ENCODE data around the gene LAMC2.

The LAMC2 gene

DNA sequence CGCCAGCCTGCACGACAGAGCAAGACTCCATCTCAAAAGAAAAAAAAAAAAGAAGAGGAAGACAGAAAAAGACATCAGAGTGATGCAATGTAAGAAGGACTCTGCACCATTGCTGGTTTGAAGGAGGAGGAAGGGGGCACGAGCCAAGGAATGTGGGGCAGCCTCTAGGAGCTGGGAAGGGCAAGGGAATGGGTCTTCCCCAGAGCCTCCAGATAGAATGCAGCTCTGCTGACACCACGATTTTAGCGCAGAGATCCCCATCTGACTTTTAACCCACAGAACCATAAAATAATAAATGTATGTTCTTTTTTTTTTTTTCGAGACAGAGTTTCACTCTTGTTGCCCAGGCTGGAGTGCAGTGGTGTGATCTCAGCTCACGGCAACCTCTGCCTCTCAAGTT, 33.9 kb upstream of the LAMC2 start:
- TF ChIP-seq, protein P1, sequence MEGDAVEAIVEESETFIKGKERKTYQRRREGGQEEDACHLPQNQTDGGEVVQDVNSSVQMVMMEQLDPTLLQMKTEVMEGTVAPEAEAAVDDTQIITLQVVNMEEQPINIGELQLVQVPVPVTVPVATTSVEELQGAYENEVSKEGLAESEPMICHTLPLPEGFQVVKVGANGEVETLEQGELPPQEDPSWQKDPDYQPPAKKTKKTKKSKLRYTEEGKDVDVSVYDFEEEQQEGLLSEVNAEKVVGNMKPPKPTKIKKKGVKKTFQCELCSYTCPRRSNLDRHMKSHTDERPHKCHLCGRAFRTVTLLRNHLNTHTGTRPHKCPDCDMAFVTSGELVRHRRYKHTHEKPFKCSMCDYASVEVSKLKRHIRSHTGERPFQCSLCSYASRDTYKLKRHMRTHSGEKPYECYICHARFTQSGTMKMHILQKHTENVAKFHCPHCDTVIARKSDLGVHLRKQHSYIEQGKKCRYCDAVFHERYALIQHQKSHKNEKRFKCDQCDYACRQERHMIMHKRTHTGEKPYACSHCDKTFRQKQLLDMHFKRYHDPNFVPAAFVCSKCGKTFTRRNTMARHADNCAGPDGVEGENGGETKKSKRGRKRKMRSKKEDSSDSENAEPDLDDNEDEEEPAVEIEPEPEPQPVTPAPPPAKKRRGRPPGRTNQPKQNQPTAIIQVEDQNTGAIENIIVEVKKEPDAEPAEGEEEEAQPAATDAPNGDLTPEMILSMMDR (IDR thresholded peaks at IDR 0.05; ENCODE audit: low read depth, low read length, missing control alignments) = no peak
- no peak for DNase-seq (ENCODE audit: low read depth)
- no peak overlapping the region for H3K4me3 ChIP-seq (ENCODE audit: low read depth, low read length)

DNA sequence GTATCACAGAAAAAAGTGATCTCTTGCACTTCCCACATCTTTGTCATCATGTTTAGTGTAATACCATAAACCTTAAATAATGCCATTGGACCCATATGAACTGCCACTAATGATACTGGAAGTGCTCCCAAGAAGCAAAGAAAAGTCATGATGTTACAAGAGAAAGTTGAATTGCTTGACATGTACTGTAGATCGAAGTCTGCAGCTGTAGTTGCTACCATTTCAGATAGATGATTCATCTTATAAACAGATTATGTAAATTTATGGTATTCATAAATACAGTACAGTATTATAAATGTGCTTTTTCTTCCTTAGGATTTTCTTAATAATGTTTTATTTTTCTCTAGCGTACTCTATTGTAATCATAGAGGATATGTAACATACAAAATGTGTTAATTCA, 30.1 kb upstream of the LAMC2 start:
- H3K4me3 ChIP-seq (ENCODE audit: low read depth, low read length) = no peak overlapping the region
- no peak for DNase-seq (ENCODE audit: low read depth)
- TF ChIP-seq, protein P1 (IDR thresholded peaks at IDR 0.05; ENCODE audit: low read depth, low read length, missing control alignments) = no peak

DNA sequence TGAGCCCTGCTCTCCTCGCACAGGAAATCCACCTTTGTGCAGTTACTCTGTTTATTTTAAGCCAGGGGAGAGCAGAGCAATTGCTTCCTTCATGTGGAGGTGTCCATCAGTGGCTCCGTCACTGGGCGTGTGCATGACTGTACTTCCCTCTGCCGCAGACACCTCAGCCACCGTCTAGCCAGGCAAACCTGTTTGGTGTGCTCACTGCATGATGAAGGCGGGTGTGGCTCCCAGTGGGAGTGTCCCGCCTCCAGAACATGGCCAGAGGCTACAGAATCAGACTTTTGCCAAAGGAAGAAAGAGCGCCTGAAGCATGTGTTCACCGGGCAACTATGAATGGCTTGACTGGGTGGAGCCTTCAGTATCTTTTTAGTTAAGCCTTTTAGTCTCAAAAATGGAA, 26.1 kb upstream of the LAMC2 start:
- TF ChIP-seq, protein P1 (IDR thresholded peaks at IDR 0.05; ENCODE audit: low read depth, low read length, missing control alignments) = no peak
- H3K4me3 ChIP-seq (ENCODE audit: low read depth, low read length) = no peak overlapping the region
- no peak for DNase-seq (ENCODE audit: low read depth)

DNA sequence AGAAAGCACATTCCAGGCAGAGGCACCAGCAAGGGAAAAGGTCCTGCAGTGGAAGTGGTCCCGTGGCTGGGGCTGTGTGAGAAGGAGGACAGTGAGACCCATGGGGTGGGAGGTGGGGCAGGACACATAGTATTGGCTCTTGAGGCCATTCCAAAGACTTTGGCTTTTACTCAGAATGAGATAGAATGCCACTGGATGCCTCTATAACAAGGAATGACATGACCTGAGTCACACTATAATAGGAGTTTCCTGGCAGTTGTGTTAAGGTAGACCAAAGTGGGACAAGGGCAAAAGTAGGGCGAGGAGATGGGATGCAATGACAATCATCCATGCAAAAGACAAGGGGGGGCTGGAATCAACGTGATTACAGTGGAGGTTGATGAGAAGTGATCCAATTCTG, 24.7 kb upstream of the LAMC2 start:
- H3K4me3 ChIP-seq (ENCODE audit: low read depth, low read length) = no peak overlapping the region
- DNase-seq (ENCODE audit: low read depth) = no peak
- TF ChIP-seq, protein P1 (IDR thresholded peaks at IDR 0.05; ENCODE audit: low read depth, low read length, missing control alignments) = no peak

DNA sequence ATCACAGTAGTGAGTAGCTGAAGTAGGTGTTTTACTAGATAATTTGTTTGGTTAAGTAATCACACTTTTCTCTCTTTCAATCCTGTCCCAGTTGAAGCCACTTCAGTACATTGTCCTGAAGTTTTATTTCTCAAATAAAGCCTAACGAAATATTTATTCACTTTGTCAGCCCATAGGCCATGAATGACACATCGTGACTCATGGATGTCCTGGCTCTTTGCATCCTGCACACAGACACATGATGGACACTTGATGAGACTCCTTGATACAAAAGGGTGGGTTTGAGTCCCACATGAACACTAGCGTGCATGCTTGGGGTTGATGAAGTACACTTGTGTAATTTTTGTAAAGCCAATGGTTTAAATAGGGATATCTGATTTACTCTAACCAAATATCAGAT, 22.7 kb upstream of the LAMC2 start:
- no peak overlapping the region for H3K4me3 ChIP-seq (ENCODE audit: low read depth, low read length)
- DNase-seq (ENCODE audit: low read depth) = no peak
- TF ChIP-seq, protein P1 (IDR thresholded peaks at IDR 0.05; ENCODE audit: low read depth, low read length, missing control alignments) = no peak

DNA sequence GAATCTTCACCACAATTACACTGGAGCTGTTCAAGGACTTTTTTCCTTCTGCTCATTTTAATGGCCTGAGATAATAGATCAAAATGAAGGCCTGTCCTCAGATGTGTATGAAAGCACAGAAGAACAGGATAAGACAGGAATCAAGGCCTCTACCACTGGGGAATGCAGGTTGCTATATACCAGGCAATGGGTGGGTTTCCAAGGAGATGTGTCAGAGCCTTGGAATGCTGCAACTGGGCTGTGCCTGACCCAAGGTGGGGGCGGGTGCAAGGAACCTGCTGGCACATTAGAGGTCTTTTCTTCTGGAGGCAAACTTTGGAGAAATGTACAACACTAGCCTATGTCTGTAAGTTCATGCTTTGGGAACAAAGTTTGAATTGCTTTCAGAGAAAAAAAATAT, 21.7 kb upstream of the LAMC2 start:
- TF ChIP-seq, protein P1 (IDR thresholded peaks at IDR 0.05; ENCODE audit: low read depth, low read length, missing control alignments) = no peak
- no peak overlapping the region for H3K4me3 ChIP-seq (ENCODE audit: low read depth, low read length)
- no peak for DNase-seq (ENCODE audit: low read depth)

DNA sequence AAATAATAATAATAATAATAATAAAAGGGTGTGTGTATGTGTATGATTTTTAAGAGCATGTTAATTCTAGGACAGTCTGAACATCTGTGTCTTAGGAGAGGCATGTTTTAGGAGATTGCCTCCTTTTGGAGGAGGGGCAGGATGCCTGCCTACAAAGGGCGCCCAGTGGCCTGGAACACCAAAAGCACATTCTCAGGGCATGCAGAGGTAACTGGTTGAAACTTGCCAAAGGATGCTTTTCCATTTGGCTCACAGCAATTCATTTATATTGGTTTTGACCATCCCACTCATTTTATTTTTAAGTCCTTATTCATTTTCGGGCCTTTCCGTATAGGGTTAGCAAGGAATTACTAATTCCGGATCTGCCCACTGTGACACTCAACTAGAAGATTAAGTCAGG, 21.1 kb upstream of the LAMC2 start:
- DNase-seq (ENCODE audit: low read depth) = no peak
- no peak overlapping the region for H3K4me3 ChIP-seq (ENCODE audit: low read depth, low read length)
- TF ChIP-seq, protein P1 (IDR thresholded peaks at IDR 0.05; ENCODE audit: low read depth, low read length, missing control alignments) = no peak
